MM.1S (cell line): Measurements from ENCODE around the gene LAMP5.

Experiments used
- DNase-seq: peaks from one replicate; pipeline ENCODE4 v3.0.0-alpha.2; 2015
- H2AFZ ChIP-seq: fragments of 300-600 bp; sonication (generic); 2 replicates; pipeline ENCODE4 v1.6.0; 2016; ENCODE audit warnings: antibody characterized with exemption, low read length
- H3F3A ChIP-seq: fragments of 300-600 bp; sonication (generic); 2 replicates; pipeline ENCODE4 v1.6.1; 2016; ENCODE audit warnings: mild to moderate bottlenecking, antibody characterized with exemption, low read length, moderate library complexity, mixed read lengths; ENCODE audit not compliant: insufficient read depth
- H3K27ac ChIP-seq: fragments of 300-600 bp; sonication (generic); 2 replicates; pipeline ENCODE4 v1.5.1; 2016; ENCODE audit warnings: mild to moderate bottlenecking, low read length
- H3K27me3 ChIP-seq: fragments of 300-600 bp; sonication (generic); replicated peaks from 2 replicates; pipeline ENCODE4 v1.6.0; 2016; ENCODE audit warnings: low read length; ENCODE audit not compliant: insufficient read depth
- H3K36me3 ChIP-seq: fragments of 300-600 bp; sonication (generic); replicated peaks from 2 replicates; pipeline ENCODE4 v1.6.1; 2016; ENCODE audit warnings: mild to moderate bottlenecking, low read length, mixed read lengths; ENCODE audit not compliant: insufficient read depth
- H3K4me1 ChIP-seq: fragments of 300-600 bp; sonication (generic); 2 replicates; pipeline ENCODE4 v1.6.1; 2016; ENCODE audit warnings: low read length, mixed read lengths
- H3K4me2 ChIP-seq: fragments of 300-600 bp; sonication (generic); 2 replicates; pipeline ENCODE4 v1.6.0; 2016; ENCODE audit warnings: low read depth, low read length
- H3K4me3 ChIP-seq: fragments of 300-600 bp; sonication (generic); 2 replicates; pipeline ENCODE4 v1.5.1; 2016; ENCODE audit warnings: low read length, mixed read lengths
- H3K79me2 ChIP-seq: fragments of 300-600 bp; sonication (generic); 2 replicates; pipeline ENCODE4 v1.6.1; 2016; ENCODE audit warnings: mixed run types, low read length, mixed read lengths
- H3K9ac ChIP-seq: fragments of 300-600 bp; sonication (generic); 2 replicates; pipeline ENCODE4 v1.6.1; 2016; ENCODE audit warnings: low read length, mixed read lengths
- H3K9me2 ChIP-seq: fragments of 300-600 bp; sonication (generic); replicated peaks from 2 replicates; pipeline ENCODE4 v1.6.1; 2016; ENCODE audit warnings: mild to moderate bottlenecking, low read length, mixed read lengths; ENCODE audit not compliant: insufficient read depth
- H3K9me3 ChIP-seq: fragments of 300-600 bp; sonication (generic); replicated peaks from 2 replicates; pipeline ENCODE4 v1.6.1; 2016; ENCODE audit warnings: mild to moderate bottlenecking, low read length, mixed read lengths; ENCODE audit not compliant: insufficient read depth
- H4K20me1 ChIP-seq: fragments of 300-600 bp; sonication (generic); 2 replicates; pipeline ENCODE4 v1.6.1; 2016; ENCODE audit warnings: mild to moderate bottlenecking, low read length, moderate library complexity, mixed read lengths; ENCODE audit not compliant: insufficient read depth
- CTCF ChIP-seq: fragments of 300-600 bp; sonication (generic); IDR thresholded peaks from 2 replicates; pipeline ENCODE4 v1.5.1; 2016; ENCODE audit warnings: antibody characterized with exemption, low read length, mixed read lengths
- EZH2 ChIP-seq: fragments of 300-600 bp; sonication (generic); optimal IDR thresholded peaks from 2 replicates; pipeline ENCODE3; 2017; ENCODE audit warnings: low read depth, mild to moderate bottlenecking, antibody characterized with exemption, low read length, mixed read lengths
- EZH2phosphoT487 ChIP-seq: fragments of 300-600 bp; sonication (generic); IDR thresholded peaks from 2 replicates; pipeline ENCODE4 v1.6.1; 2018; ENCODE audit warnings: antibody characterized with exemption, low read length

The LAMP5 gene

GRCh38 chr20:9503526-9504245 is 10.7 kb upstream of the LAMP5 start:
- H3F3A ChIP-seq = no peaks in the 10 kb centered on the region
- H3K9me3 ChIP-seq = no peaks in the 10 kb centered on the region
- no peak overlapping the region for H3K9ac ChIP-seq
- H3K36me3 ChIP-seq = no peaks in the 10 kb centered on the region
- TF ChIP-seq CTCF = peak; percentile 33
- TF ChIP-seq EZH2phosphoT487 = no peak
- H3K79me2 ChIP-seq = peaks cover 3% of the 10 kb centered on the region; the same call in 1 of the 2 replicates
- no peak overlapping the region for H3K4me2 ChIP-seq
- H3K4me3 ChIP-seq = no peak overlapping the region
- no peak overlapping the region for H3K27ac ChIP-seq
- no peaks in the 10 kb centered on the region for H3K9me2 ChIP-seq
- peaks cover 33% of the 10 kb centered on the region for H3K4me1 ChIP-seq
- no peaks in the 10 kb centered on the region for H4K20me1 ChIP-seq
- no peaks in the 10 kb centered on the region for H3K27me3 ChIP-seq
- no peak for DNase-seq
- H2AFZ ChIP-seq = no peak overlapping the region

- Histone ChIP-seq H3K36me3 (no peaks in the 10 kb centered on the region), H2AFZ (no peak overlapping the region), H3K79me2 (peaks cover 12% of the 10 kb centered on the region; the same call in 1 of the 2 replicates), H3K27me3 (no peaks in the 10 kb centered on the region), H3K4me3 (no peak overlapping the region), H3F3A (peaks cover 16% of the 10 kb centered on the region), H3K27ac (no peak overlapping the region), H3K4me1 (peaks cover 25% of the 10 kb centered on the region), H3K9me3 (no peaks in the 10 kb centered on the region), H4K20me1 (no peaks in the 10 kb centered on the region), H3K9me2 (no peaks in the 10 kb centered on the region), H3K9ac (no peak overlapping the region), H3K4me2 (no peak overlapping the region)
- TF ChIP-seq EZH2phosphoT487 = no peak
- no peak for DNase-seq
Observed at GRCh38 chr20:9506280-9506821, 8.0 kb upstream of the LAMP5 start.

GRCh38 chr20:9506964-9507369 is 7.4 kb upstream of the LAMP5 start:
- DNase-seq = no peak
- H3K4me2 ChIP-seq = no peak overlapping the region
- H4K20me1 ChIP-seq = no peaks in the 10 kb centered on the region
- H3K79me2 ChIP-seq = peaks cover 15% of the 10 kb centered on the region
- H3K36me3 ChIP-seq = no peaks in the 10 kb centered on the region
- no peak overlapping the region for H3K4me3 ChIP-seq
- H2AFZ ChIP-seq = no peak overlapping the region
- TF ChIP-seq EZH2phosphoT487 (no peak), CTCF (no peak), EZH2 (no peak)
- no peaks in the 10 kb centered on the region for H3K9me2 ChIP-seq
- no peak overlapping the region for H3K27ac ChIP-seq
- H3K4me1 ChIP-seq = peaks cover 25% of the 10 kb centered on the region
- H3K9me3 ChIP-seq = no peaks in the 10 kb centered on the region
- peaks cover 22% of the 10 kb centered on the region for H3F3A ChIP-seq
- no peaks in the 10 kb centered on the region for H3K27me3 ChIP-seq
- H3K9ac ChIP-seq = no peak overlapping the region
